Stimulated activated CD4-positive, alpha-beta T cell treated with anti-CD3 and anti-CD28 coated beads, Interleukin-1b, Interleukin-23, amount 100 ng/mL, for 4 hours (primary cell): Measurements from ENCODE around the gene MYH8.

Experiments used
- DNase-seq, 2 donors: peaks; one replicate each; pipeline ENCODE4 v3.0.0-alpha.2; 2020; ENCODE audit warnings: low read depth in 2 of 2

Gene MYH8

GRCh38 chr17:10384175-10384574 is 37.6 kb downstream of the MYH8 start:
- no peak for DNase-seq

GRCh38 chr17:10380631-10381408 is 40.9 kb downstream of the MYH8 start:
- DNase-seq: no peak

GRCh38 chr17:10372906-10373305 is 48.8 kb downstream of the MYH8 start, which contains the start of gene MYH13:
Gene MYH13 (minus strand): TSS chr17:10373006. CDS start chr17:10364530, 8,476 bp downstream.
- no peak for DNase-seq

- no peak for DNase-seq
Observed at GRCh38 chr17:10370016-10370608, 51.6 kb downstream of the MYH8 start.

GRCh38 chr17:10369239-10369638 is 52.5 kb downstream of the MYH8 start:
- no peak for DNase-seq

GRCh38 chr17:10368561-10368960 is 53.2 kb downstream of the MYH8 start:
- no peak for DNase-seq

GRCh38 chr17:10360578-10360977 is 61.2 kb downstream of the MYH8 start:
- DNase-seq: no peak

GRCh38 chr17:10357768-10358167 is 64.0 kb downstream of the MYH8 start:
- DNase-seq: peak; percentile 1

GRCh38 chr17:10354651-10355050 is 67.1 kb downstream of the MYH8 start:
- DNase-seq: no peak

- no peak for DNase-seq
Observed at GRCh38 chr17:10352893-10353292, 68.9 kb downstream of the MYH8 start.

- no peak for DNase-seq
Observed at GRCh38 chr17:10349403-10349802, 72.3 kb downstream of the MYH8 start.

GRCh38 chr17:10344816-10345215 is 76.9 kb downstream of the MYH8 start:
- no peak for DNase-seq
